ENCODE measurements around the gene CRTC3. TPM values are rescaled to one million over a fixed set of nuclear protein-coding genes. Genes with fewer than 3 reads are reported as not detected.

The CRTC3 gene
- total and polyA plus RNA-seq, 2 of the 13 experiments (the other 11 are each of a cell fraction or from before 2014, with no cell fraction given) = 8.4 to 11.8 TPM

DNA sequence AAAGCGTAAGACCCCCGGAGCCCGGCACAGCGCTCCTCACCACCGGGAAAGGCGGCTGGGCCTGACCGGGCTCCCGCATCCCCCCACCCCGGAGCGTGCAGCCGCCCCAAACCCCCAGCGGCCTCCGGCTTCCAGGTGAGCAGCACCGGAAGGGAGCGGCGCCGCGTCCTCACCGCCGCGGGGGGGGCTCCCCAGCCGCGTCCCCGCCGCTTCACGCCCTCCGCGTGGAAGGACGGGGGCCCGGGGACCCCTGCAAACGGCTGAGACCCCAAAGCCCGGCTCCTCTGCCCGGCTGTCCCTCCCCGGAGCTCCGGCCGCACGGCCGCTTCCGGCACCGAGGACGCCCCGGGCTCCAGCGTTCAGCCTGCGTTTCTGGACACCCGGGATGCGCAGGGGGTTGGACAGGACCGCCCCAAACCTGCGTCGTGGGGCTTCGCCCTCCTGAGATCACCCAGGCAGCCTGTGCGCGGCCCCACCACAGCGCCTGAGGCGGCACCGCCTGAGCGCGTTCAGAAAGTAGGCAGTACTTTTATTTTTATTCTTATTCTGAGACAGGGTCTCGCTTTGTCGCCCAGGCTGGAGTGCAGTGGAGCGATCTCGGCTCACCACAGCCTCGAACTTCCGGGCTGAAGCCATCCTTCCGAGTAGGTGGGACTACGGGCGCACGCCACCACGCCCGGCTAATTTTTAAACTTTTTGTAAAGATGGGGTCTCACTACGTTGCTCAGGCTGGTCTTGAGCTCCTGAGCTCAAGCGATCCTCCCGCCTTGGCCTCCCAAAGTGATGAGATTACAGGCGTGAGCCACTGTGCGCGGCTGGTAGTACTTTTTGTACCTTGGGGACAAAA lies 135.8 kb downstream of the CRTC3 start (continued):
- TF ChIP-seq, protein P1, sequence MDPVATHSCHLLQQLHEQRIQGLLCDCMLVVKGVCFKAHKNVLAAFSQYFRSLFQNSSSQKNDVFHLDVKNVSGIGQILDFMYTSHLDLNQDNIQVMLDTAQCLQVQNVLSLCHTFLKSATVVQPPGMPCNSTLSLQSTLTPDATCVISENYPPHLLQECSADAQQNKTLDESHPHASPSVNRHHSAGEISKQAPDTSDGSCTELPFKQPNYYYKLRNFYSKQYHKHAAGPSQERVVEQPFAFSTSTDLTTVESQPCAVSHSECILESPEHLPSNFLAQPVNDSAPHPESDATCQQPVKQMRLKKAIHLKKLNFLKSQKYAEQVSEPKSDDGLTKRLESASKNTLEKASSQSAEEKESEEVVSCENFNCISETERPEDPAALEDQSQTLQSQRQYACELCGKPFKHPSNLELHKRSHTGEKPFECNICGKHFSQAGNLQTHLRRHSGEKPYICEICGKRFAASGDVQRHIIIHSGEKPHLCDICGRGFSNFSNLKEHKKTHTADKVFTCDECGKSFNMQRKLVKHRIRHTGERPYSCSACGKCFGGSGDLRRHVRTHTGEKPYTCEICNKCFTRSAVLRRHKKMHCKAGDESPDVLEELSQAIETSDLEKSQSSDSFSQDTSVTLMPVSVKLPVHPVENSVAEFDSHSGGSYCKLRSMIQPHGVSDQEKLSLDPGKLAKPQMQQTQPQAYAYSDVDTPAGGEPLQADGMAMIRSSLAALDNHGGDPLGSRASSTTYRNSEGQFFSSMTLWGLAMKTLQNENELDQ (CRISPR knock-in tag; IDR thresholded peaks at IDR 0.05; ENCODE audit: borderline replicate concordance) = no peak
- TF ChIP-seq MAFG (CRISPR knock-in tag; IDR thresholded peaks at IDR 0.05) (no peak), ZNF331 (CRISPR knock-in tag; IDR thresholded peaks at IDR 0.05) (no peak), RCOR2 (CRISPR knock-in tag; IDR thresholded peaks at IDR 0.05) (no peak), RBFOX2 (IDR thresholded peaks at IDR 0.05; ENCODE audit: low read depth, low read length) (peak; percentile 82), NFYB (CRISPR knock-in tag; IDR thresholded peaks at IDR 0.05) (no peak), SSRP1 (CRISPR knock-in tag; IDR thresholded peaks at IDR 0.05) (no peak), ZFY (CRISPR knock-in tag; IDR thresholded peaks at IDR 0.05) (peak; percentile 56), RBM39 (IDR thresholded peaks at IDR 0.05; ENCODE audit: low read depth, low read length, poor library complexity, severe bottlenecking) (peak; percentile 36), ZNF724P (CRISPR knock-in tag; IDR thresholded peaks at IDR 0.05; ENCODE audit: borderline replicate concordance) (peak; percentile 55; the same call in 1 of the 2 replicates)
- TF ChIP-seq, protein P2, sequence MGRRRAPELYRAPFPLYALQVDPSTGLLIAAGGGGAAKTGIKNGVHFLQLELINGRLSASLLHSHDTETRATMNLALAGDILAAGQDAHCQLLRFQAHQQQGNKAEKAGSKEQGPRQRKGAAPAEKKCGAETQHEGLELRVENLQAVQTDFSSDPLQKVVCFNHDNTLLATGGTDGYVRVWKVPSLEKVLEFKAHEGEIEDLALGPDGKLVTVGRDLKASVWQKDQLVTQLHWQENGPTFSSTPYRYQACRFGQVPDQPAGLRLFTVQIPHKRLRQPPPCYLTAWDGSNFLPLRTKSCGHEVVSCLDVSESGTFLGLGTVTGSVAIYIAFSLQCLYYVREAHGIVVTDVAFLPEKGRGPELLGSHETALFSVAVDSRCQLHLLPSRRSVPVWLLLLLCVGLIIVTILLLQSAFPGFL (CRISPR knock-in tag; IDR thresholded peaks at IDR 0.05) = no peak
- TF ChIP-seq, protein P3, sequence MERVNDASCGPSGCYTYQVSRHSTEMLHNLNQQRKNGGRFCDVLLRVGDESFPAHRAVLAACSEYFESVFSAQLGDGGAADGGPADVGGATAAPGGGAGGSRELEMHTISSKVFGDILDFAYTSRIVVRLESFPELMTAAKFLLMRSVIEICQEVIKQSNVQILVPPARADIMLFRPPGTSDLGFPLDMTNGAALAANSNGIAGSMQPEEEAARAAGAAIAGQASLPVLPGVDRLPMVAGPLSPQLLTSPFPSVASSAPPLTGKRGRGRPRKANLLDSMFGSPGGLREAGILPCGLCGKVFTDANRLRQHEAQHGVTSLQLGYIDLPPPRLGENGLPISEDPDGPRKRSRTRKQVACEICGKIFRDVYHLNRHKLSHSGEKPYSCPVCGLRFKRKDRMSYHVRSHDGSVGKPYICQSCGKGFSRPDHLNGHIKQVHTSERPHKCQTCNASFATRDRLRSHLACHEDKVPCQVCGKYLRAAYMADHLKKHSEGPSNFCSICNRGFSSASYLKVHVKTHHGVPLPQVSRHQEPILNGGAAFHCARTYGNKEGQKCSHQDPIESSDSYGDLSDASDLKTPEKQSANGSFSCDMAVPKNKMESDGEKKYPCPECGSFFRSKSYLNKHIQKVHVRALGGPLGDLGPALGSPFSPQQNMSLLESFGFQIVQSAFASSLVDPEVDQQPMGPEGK (CRISPR knock-in tag; IDR thresholded peaks at IDR 0.05) = peak; percentile 68
- TF ChIP-seq, protein P4, sequence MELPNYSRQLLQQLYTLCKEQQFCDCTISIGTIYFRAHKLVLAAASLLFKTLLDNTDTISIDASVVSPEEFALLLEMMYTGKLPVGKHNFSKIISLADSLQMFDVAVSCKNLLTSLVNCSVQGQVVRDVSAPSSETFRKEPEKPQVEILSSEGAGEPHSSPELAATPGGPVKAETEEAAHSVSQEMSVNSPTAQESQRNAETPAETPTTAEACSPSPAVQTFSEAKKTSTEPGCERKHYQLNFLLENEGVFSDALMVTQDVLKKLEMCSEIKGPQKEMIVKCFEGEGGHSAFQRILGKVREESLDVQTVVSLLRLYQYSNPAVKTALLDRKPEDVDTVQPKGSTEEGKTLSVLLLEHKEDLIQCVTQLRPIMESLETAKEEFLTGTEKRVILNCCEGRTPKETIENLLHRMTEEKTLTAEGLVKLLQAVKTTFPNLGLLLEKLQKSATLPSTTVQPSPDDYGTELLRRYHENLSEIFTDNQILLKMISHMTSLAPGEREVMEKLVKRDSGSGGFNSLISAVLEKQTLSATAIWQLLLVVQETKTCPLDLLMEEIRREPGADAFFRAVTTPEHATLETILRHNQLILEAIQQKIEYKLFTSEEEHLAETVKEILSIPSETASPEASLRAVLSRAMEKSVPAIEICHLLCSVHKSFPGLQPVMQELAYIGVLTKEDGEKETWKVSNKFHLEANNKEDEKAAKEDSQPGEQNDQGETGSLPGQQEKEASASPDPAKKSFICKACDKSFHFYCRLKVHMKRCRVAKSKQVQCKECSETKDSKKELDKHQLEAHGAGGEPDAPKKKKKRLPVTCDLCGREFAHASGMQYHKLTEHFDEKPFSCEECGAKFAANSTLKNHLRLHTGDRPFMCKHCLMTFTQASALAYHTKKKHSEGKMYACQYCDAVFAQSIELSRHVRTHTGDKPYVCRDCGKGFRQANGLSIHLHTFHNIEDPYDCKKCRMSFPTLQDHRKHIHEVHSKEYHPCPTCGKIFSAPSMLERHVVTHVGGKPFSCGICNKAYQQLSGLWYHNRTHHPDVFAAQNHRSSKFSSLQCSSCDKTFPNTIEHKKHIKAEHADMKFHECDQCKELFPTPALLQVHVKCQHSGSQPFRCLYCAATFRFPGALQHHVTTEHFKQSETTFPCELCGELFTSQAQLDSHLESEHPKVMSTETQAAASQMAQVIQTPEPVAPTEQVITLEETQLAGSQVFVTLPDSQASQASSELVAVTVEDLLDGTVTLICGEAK (IDR thresholded peaks at IDR 0.05) = no peak
- TF ChIP-seq, protein P4 (CRISPR knock-in tag; IDR thresholded peaks at IDR 0.05) = peak; percentile 40; the same call in 1 of the 2 replicates
